K562 (cell line): Measurements from ENCODE around the gene RDH16. TPM values are rescaled to one million over a fixed set of nuclear protein-coding genes. Genes with fewer than 3 reads are reported as not detected.

Experiments
- BCOR ChIP-seq: fragments of 450-650 bp; IDR thresholded peaks from 2 replicates; pipeline ENCODE4 v1.6.1; 2016
- CREM ChIP-seq: IDR thresholded peaks from 2 replicates; pipeline ENCODE4 v1.6.1; 2014; ENCODE audit warnings: antibody characterized with exemption, low read depth
- EGR1 ChIP-seq: fragments of 450-650 bp; conservative IDR thresholded peaks from 2 replicates; pipeline ENCODE4 v1.6.1; 2017; ENCODE audit warnings: mild to moderate bottlenecking
- ESRRB ChIP-seq: fragments of 250-450 bp; sonication (Bioruptor Pico); IDR thresholded peaks from 2 replicates; pipeline ENCODE4 v1.5.0; 2020; ENCODE audit warnings: mild to moderate bottlenecking, moderate library complexity, borderline replicate concordance
- ETV5 ChIP-seq: sonication (generic); formaldehyde crosslinking; IDR thresholded peaks from 2 replicates; pipeline ENCODE4 v1.4.0; 2020; ENCODE audit warnings: low read depth, mild to moderate bottlenecking, missing genetic modification reagents
- FOS ChIP-seq: IDR thresholded peaks from 3 replicates; pipeline ENCODE4 v1.6.1; 2011; ENCODE audit not compliant: insufficient read length; ENCODE audit errors: extremely low read depth
- HNRNPH1 ChIP-seq: fragments of 200-400 bp; formaldehyde crosslinking; optimal IDR thresholded peaks from 2 replicates; pipeline ENCODE3; 2017; ENCODE audit warnings: low read depth, mild to moderate bottlenecking, low read length, moderate library complexity
- MTA2 ChIP-seq: fragments of 450-650 bp; IDR thresholded peaks from 2 replicates; pipeline ENCODE4 v1.6.1; 2016; ENCODE audit warnings: low read depth
- PHTF2 ChIP-seq: fragments of 250-450 bp; sonication (Bioruptor Pico); IDR thresholded peaks from 2 replicates; pipeline ENCODE4 v1.5.0; 2021; ENCODE audit warnings: mild to moderate bottlenecking
- POU5F1 ChIP-seq: fragments of 150-350 bp; IDR thresholded peaks from 2 replicates; pipeline ENCODE4 v1.6.1; 2014; ENCODE audit warnings: borderline replicate concordance, low read length, low read depth, mild to moderate bottlenecking; ENCODE audit not compliant: partially characterized antibody
- PTBP1 ChIP-seq: fragments of 200-400 bp; formaldehyde crosslinking; IDR thresholded peaks from 2 replicates; pipeline ENCODE4 v1.6.1; 2017; ENCODE audit warnings: low read depth, low read length
- RFX5 ChIP-seq: IDR thresholded peaks from 2 replicates; pipeline ENCODE4 v1.6.1; 2011; ENCODE audit warnings: low read depth, mild to moderate bottlenecking, improper control_type of control experiment, low read length
- RHOXF2B ChIP-seq: fragments of 250-450 bp; sonication (Bioruptor Pico); conservative IDR thresholded peaks from 2 replicates; pipeline ENCODE4 v1.5.1; 2021
- SAP30 ChIP-seq: fragments of 200-600 bp; sonication (generic); IDR thresholded peaks from 2 replicates; pipeline ENCODE4 v1.6.1; 2012; ENCODE audit warnings: borderline replicate concordance, low read depth, mild to moderate bottlenecking, moderate library complexity, low read length, control low read depth, inconsistent platforms; ENCODE audit not compliant: insufficient read depth, poor library complexity, severe bottlenecking
- SMC3 ChIP-seq: conservative IDR thresholded peaks from 2 replicates; pipeline ENCODE4 v1.6.1; 2011; ENCODE audit warnings: low read depth, low read length, improper control_type of control experiment; ENCODE audit not compliant: insufficient read depth
- SPI1 ChIP-seq: IDR thresholded peaks from 2 replicates; pipeline ENCODE4 v1.6.1; 2011; ENCODE audit warnings: low read depth, low read length, control low read depth, borderline replicate concordance
- ZFP30 ChIP-seq: fragments of 250-450 bp; sonication (Bioruptor Pico); IDR thresholded peaks from 2 replicates; pipeline ENCODE4 v1.8.0; 2022; ENCODE audit warnings: moderate library complexity, mild to moderate bottlenecking, inconsistent platforms, borderline replicate concordance
- ZNF224 ChIP-seq: sonication (generic); formaldehyde crosslinking; IDR thresholded peaks from 2 replicates; pipeline ENCODE4 v1.8.0; 2022; ENCODE audit warnings: mild to moderate bottlenecking, missing genetic modification reagents
- ZNF384 ChIP-seq: IDR thresholded peaks from 2 replicates; pipeline ENCODE4 v1.6.1; 2012; ENCODE audit warnings: low read depth, low read length, improper control_type of control experiment
- ZNF584 ChIP-seq: fragments of 200-800 bp; sonication (Bioruptor generic); IDR thresholded peaks from 2 replicates; pipeline ENCODE4 v1.6.1; 2016; ENCODE audit warnings: low read depth, mild to moderate bottlenecking, missing genetic modification characterization, missing compliant biosample characterization
- ZNF668 ChIP-seq: fragments of 250-450 bp; sonication (Bioruptor Pico); IDR thresholded peaks from 2 replicates; pipeline ENCODE4 v1.8.0; 2022; ENCODE audit warnings: mild to moderate bottlenecking, inconsistent platforms
- ZNF707 ChIP-seq: fragments of 250-450 bp; sonication (Bioruptor Pico); conservative IDR thresholded peaks from 2 replicates; pipeline ENCODE4 v1.8.0; 2022; ENCODE audit warnings: inconsistent platforms, mild to moderate bottlenecking, moderate library complexity
- polyA plus RNA-seq, 8 experiments: library from polyadenylated mRNA; depleted of rRNA in 4 of 8; stranded (reverse) in 5 of 8; unstranded in 3 of 8; fragments of >200 nt; fragmentation: Nextera tagmentation in 2 of 8; fragmentation: Illumina TruSeq in 1 of 8; extraction: Ambion mirVana in 2 of 8; extraction: Trizol in 1 of 8; gene quantifications; 2 replicates each; pipeline versions ENCODE4 v1.2.1 to v1.2.3, GENCODE V29; 2011 to 2014; ENCODE audit warnings: inconsistent platforms in 1 of 8, missing spikeins in 1 of 8
- total RNA-seq, 7 experiments: library from RNA; depleted of rRNA in 6 of 7; stranded (reverse); fragments of >200 nt in 6 of 7; fragmentation: Illumina TruSeq in 2 of 7; extraction: Trizol in 2 of 7; gene quantifications; 2 replicates each; pipeline versions ENCODE4 v1.2.1 to v1.2.3, GENCODE V29; 2011 to 2021; ENCODE audit warnings: low replicate concordance in 1 of 7
- TF ChIP-seq, protein P1 (sequence below): sonication (generic); formaldehyde crosslinking; IDR thresholded peaks from 2 replicates; pipeline ENCODE4 v1.8.0; 2022; ENCODE audit warnings: mild to moderate bottlenecking, low read depth, missing genetic modification reagents
- TF ChIP-seq, protein P2 (sequence below): fragments of 450-650 bp; IDR thresholded peaks from 2 replicates; pipeline ENCODE4 v1.6.1; 2016; ENCODE audit warnings: low read depth, mild to moderate bottlenecking, moderate library complexity
- TF ChIP-seq, protein P3 (sequence below): fragments of 250-450 bp; sonication (Bioruptor Pico); IDR thresholded peaks from 2 replicates; pipeline ENCODE4 v1.9.0; 2021; ENCODE audit warnings: mild to moderate bottlenecking
- TF ChIP-seq, protein P4 (sequence below): fragments of 250-450 bp; sonication (Bioruptor Pico); IDR thresholded peaks from 2 replicates; pipeline ENCODE4 v1.5.0; 2021
- TF ChIP-seq, protein P5 (sequence below): fragments of 450-650 bp; formaldehyde crosslinking; IDR thresholded peaks from 2 replicates; pipeline ENCODE4 v1.4.0; 2020; ENCODE audit warnings: mild to moderate bottlenecking

The RDH16 gene
- total and polyA plus RNA-seq, 9 of the 15 experiments (the other 6 are each of a cell fraction or from before 2014, with no cell fraction given): 0.11 to 0.52 (median 0.22) TPM; not detected in 1

GRCh38 chr12:57001448-57001906, 44.1 kb upstream of the RDH16 start (continued):
- TF ChIP-seq ZNF384: peak; percentile 53; the same call in 1 of the 2 replicates
- TF ChIP-seq, protein P1, sequence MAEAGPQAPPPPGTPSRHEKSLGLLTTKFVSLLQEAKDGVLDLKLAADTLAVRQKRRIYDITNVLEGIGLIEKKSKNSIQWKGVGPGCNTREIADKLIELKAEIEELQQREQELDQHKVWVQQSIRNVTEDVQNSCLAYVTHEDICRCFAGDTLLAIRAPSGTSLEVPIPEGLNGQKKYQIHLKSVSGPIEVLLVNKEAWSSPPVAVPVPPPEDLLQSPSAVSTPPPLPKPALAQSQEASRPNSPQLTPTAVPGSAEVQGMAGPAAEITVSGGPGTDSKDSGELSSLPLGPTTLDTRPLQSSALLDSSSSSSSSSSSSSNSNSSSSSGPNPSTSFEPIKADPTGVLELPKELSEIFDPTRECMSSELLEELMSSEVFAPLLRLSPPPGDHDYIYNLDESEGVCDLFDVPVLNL: no peak
- no peak for TF ChIP-seq MTA2
- 0 out of 2 replicates have a peak, but pooled peaks have one; percentile 38 for TF ChIP-seq ETV5 (CRISPR knock-in tag)
- TF ChIP-seq, protein P2, sequence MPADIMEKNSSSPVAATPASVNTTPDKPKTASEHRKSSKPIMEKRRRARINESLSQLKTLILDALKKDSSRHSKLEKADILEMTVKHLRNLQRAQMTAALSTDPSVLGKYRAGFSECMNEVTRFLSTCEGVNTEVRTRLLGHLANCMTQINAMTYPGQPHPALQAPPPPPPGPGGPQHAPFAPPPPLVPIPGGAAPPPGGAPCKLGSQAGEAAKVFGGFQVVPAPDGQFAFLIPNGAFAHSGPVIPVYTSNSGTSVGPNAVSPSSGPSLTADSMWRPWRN: no peak
- peak; percentile 96 for TF ChIP-seq EGR1
- TF ChIP-seq, protein P3, sequence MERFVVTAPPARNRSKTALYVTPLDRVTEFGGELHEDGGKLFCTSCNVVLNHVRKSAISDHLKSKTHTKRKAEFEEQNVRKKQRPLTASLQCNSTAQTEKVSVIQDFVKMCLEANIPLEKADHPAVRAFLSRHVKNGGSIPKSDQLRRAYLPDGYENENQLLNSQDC (CRISPR knock-in tag): no peak
- no peak for TF ChIP-seq ZNF584 (CRISPR knock-in tag)
- TF ChIP-seq ZNF707 (CRISPR knock-in tag): no peak
- no peak for TF ChIP-seq POU5F1
- no peak for TF ChIP-seq ESRRB
- TF ChIP-seq ZNF668 (CRISPR knock-in tag): no peak
- no peak for TF ChIP-seq RFX5
- TF ChIP-seq, protein P4, sequence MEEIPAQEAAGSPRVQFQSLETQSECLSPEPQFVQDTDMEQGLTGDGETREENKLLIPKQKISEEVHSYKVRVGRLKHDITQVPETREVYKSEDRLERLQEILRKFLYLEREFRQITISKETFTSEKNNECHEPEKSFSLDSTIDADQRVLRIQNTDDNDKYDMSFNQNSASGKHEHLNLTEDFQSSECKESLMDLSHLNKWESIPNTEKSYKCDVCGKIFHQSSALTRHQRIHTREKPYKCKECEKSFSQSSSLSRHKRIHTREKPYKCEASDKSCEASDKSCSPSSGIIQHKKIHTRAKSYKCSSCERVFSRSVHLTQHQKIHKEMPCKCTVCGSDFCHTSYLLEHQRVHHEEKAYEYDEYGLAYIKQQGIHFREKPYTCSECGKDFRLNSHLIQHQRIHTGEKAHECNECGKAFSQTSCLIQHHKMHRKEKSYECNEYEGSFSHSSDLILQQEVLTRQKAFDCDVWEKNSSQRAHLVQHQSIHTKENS (CRISPR knock-in tag): no peak
- no peak for TF ChIP-seq PHTF2
- no peak for TF ChIP-seq BCOR
- TF ChIP-seq SPI1: no peak
- TF ChIP-seq CREM: peak; percentile 70
- no peak for TF ChIP-seq FOS
- TF ChIP-seq SMC3: peak; percentile 98
- no peak for TF ChIP-seq RHOXF2B (CRISPR knock-in tag)
- no peak for TF ChIP-seq HNRNPH1
- no peak for TF ChIP-seq ZNF224 (CRISPR knock-in tag)
- no peak for TF ChIP-seq SAP30
- TF ChIP-seq PTBP1: no peak
- TF ChIP-seq ZFP30: no peak
- TF ChIP-seq, protein P5, sequence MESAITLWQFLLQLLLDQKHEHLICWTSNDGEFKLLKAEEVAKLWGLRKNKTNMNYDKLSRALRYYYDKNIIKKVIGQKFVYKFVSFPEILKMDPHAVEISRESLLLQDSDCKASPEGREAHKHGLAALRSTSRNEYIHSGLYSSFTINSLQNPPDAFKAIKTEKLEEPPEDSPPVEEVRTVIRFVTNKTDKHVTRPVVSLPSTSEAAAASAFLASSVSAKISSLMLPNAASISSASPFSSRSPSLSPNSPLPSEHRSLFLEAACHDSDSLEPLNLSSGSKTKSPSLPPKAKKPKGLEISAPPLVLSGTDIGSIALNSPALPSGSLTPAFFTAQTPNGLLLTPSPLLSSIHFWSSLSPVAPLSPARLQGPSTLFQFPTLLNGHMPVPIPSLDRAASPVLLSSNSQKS (CRISPR knock-in tag): no peak
